Neural progenitor cell (in vitro differentiated cells): ENCODE data around the gene RNF145.

Source experiments
- EZH2 ChIP-seq: fragments of 200-600 bp; sonication (generic); IDR thresholded peaks from 2 replicates; pipeline ENCODE4 v1.6.1; 2017; ENCODE audit warnings: antibody characterized with exemption, mild to moderate bottlenecking, moderate library complexity
- EZH2phosphoT487 ChIP-seq: fragments of 200-600 bp; sonication (generic); IDR thresholded peaks from 2 replicates; pipeline ENCODE4 v1.6.1; 2017; ENCODE audit warnings: antibody characterized with exemption
- TF ChIP-seq, protein P1 (sequence below): fragments of 200-600 bp; sonication (generic); IDR thresholded peaks from 2 replicates; pipeline ENCODE4 v1.5.1; 2017; ENCODE audit warnings: antibody characterized with exemption, mild to moderate bottlenecking

GRCh38 chr5:159130871-159131270 lies 78.5 kb downstream of the RNF145 start:
- TF ChIP-seq, protein P1, sequence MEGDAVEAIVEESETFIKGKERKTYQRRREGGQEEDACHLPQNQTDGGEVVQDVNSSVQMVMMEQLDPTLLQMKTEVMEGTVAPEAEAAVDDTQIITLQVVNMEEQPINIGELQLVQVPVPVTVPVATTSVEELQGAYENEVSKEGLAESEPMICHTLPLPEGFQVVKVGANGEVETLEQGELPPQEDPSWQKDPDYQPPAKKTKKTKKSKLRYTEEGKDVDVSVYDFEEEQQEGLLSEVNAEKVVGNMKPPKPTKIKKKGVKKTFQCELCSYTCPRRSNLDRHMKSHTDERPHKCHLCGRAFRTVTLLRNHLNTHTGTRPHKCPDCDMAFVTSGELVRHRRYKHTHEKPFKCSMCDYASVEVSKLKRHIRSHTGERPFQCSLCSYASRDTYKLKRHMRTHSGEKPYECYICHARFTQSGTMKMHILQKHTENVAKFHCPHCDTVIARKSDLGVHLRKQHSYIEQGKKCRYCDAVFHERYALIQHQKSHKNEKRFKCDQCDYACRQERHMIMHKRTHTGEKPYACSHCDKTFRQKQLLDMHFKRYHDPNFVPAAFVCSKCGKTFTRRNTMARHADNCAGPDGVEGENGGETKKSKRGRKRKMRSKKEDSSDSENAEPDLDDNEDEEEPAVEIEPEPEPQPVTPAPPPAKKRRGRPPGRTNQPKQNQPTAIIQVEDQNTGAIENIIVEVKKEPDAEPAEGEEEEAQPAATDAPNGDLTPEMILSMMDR: no peak
- TF ChIP-seq EZH2: no peak
- TF ChIP-seq EZH2phosphoT487: no peak
